NOMO-1 treated with DMSO at 0.1 percent for 48 hours (cell line): ENCODE measurements around the gene PERM1.
A peak's percentile ranks its signal among the peaks of the same experiment; 100 is the strongest.
"Not testable (repeated sequence)": the region's sequence is repeated elsewhere in the genome, so short reads cannot be mapped to it uniquely, and the experiment has no call there.

Experiments used
- DNase-seq: peaks from one replicate; lab custom pipeline; 2025; ENCODE audit not compliant: unreplicated experiment; lab: John Stamatoyannopoulos, UW

The PERM1 gene, protein sequence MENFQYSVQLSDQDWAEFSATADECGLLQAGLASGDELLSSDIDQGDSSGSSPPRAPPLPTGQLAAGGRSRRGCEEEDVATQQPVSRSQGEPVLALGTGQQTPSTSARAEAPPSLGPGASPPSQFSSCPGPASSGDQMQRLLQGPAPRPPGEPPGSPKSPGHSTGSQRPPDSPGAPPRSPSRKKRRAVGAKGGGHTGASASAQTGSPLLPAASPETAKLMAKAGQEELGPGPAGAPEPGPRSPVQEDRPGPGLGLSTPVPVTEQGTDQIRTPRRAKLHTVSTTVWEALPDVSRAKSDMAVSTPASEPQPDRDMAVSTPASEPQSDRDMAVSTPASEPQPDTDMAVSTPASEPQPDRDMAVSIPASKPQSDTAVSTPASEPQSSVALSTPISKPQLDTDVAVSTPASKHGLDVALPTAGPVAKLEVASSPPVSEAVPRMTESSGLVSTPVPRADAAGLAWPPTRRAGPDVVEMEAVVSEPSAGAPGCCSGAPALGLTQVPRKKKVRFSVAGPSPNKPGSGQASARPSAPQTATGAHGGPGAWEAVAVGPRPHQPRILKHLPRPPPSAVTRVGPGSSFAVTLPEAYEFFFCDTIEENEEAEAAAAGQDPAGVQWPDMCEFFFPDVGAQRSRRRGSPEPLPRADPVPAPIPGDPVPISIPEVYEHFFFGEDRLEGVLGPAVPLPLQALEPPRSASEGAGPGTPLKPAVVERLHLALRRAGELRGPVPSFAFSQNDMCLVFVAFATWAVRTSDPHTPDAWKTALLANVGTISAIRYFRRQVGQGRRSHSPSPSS

DNA sequence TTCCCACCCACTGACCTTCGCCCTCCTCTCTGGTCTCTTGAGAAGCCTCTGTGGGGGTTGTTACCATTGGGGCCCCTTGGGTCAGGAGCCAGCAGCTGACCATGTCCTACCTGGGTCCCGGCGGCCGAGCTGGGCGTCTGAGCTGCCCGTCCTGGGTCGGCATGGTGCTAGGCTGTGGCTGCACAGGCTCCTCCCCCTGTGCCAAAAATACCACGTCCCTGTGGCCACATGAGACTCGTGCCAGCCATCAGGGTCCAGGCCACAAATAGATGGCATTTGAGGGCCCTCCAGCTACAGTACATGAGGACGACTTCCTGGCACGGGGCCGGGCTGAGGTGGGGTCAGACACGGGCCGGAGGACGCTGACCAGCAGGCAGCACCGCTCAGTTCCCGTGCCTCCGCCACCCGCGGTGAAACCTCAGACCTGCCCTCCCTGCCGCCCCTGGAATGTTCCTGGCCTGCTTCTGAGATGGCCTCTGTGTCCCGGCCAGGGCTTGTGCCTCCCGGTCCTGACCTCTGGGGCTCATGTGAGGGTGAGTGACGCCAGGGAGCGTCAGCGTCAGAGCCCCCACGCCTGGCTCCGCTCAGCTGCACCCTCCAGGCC is at the start of gene PERM1:
Gene PERM1 (minus strand): TSS at position 139 of the 604 bp plus-strand sequence. CDS start 1,064 bp downstream, outside the sequence.
- no peak for DNase-seq

DNA sequence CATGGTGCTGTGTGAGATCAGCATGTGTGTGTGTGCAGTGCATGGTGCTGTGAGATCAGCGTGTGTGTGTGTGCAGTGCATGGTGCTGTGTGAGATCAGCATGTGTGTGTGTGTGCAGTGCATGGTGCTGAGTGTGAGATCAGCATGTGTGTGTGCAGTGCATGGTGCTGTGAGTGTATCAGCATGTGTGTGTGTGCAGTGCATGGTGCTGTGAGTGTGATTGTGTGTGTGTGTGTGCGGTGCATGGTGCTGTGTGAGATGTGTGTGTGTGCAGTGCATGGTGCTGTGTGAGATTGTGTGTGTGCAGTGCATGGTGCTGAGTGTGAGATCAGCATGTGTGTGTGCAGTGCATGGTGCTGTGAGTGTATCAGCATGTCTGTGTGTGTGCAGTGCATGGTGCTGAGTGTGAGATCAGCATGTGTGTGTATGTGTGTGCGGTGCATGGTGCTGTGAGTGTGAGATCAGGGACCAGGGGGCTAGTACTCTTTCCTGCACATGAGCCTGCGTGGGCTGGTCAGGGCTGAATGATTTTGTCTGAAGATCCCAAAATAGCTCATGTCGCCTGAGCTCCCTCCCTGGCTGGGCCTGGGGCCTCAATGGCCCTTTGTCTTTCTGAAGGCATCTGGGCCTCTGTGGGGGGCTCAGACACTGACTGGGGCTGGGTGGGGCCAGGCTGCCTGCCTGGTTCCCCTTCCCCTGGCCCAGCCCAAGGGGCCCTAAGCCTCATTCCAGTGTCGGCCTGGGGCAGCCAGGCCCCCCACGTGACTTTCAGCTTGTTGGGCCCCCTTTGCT is 49.2 kb upstream of the PERM1 start:
- DNase-seq, result not testable (repeated sequence)

DNA sequence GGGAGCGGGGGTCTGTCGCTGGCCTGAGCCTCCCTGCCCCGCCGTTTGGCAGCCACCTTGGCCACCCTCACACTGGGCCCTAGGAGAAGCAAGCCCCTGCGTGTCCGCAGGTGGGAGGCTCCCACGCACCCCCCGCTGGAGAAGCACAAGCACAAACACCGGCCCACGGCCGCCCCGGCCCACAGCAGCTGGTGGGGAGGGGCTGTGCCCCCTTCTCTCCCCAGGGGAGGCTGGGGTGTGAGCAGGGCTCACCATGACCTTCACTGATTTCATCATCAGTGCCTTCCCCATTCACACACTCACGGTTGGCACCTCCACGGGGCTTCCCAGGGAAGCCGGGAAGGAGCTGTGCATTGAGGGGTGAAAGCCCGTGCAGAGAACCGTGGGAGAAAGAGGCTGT is 45.9 kb upstream of the PERM1 start:
- DNase-seq, result no peak

DNA sequence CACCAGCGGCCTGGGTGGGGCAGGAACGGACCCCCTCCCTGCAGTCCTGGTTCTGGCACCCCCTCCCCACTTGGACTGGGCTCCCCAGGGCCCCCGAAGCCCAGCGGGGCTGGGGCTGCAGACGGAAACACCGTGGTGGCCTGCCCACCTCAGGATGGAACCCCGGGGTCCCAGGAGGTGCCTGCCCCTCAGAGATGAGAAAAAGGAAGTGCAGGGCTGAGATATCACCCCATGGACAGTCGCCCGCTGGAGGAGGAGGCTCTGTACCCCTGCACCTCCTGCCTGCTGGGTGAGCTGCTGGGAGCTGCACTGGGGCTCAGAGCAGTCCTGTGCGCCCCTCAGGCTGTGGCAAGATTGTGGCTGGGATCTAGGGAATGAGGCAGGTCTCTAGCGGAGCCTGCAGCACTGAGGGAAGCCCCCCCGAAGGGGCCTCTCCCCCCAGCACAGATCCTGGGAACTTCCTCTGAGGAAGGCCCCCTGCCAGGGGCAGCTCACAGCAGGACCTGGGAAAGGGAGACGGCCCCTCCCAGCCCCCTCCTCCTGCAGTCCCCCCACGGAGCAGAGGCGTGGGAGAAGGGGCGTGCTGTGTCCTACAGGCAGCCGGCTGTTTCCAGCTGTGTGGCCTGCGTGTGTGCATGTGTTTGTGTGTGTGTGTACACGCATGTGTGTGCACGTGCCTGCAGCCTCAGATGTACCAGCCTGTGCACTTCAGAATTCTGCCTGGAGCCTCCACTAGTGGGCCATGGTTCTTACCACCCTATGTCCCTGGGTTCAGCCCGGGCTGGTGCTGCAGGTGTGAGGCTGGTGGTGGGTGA is 44.9 kb upstream of the PERM1 start:
- no peak for DNase-seq

DNA sequence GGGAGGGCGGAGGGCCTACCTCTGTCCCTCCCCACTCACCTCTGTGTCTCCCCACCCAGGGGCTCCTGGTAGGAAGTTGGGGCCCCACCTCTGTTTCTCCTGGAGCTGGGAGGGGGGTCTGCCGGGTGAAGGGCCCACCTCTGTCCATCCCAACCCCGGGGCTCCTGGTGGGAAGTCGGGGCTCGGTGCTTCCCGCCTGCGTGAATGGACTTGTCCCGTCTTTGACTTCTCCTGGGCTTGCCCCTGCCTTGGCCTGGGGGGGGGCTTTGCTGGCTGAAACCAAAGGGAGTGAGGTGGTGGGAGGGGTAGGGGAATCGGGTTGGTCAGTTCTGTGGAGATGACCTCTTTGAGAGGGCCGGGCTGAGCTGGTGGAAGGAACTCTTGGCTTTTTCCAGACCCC is 43.8 kb upstream of the PERM1 start:
- DNase-seq, result no peak

GRCh38 chr1:1024771-1025699 is 43.1 kb upstream of the PERM1 start:
- no peak for DNase-seq

GRCh38 chr1:1024149-1024770 is 42.4 kb upstream of the PERM1 start:
- DNase-seq, result no peak

DNA sequence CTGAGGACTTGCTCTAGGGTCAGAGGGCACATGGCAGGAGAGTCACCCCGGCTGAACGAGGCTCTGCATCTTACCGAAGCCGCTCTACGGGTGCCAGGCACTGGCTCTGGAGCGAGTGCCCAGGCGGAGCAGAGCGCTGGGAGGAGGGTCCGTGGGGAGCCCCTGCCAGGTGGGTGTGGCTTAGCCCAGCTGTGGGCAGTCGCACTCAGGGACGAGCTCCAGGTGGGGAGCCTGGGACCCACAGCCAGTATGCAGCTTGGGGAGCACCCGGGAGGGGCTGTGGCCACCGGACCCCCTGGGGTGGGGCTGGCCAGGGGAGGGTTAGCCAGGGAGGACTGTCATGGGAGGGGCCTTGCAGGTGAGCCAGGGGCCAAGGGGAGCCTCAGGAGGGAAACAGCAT is 41.8 kb upstream of the PERM1 start:
- DNase-seq, result no peak

DNA sequence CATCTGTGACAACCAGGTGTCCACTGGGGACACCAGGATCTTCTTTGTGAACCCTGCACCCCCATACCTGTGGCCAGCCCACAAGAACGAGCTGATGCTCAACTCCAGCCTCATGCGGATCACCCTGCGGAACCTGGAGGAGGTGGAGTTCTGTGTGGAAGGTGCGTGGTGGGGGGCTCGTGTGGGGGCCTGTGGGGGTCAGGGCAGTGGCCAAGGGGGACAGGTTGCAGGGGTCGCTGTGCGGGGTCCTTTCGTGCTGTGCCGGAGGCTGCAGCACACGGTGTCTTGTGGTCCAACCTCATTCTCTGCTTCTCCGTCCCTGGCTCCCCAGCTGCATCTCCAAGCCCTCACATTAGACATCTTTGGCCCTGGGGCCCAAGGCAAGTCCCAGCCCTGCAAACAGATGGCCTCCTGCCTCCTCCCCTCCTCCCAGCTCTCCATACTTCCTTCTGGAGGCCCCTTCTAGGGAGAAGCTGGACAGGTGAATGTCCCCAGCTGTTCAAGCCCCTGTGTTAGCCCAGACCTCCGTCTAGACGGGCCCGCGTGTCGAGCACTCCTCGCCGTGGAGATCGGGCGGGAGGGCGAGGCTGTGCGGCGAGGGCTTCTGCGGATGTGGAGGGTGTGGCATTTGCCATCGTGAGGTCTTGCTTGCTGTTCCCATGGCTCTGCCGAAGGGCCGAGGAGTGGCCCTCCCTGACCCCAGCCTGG is 40.6 kb upstream of the PERM1 start:
- DNase-seq, result no peak

GRCh38 chr1:1021920-1022259 is 40.0 kb upstream of the PERM1 start:
- DNase-seq, result no peak

DNA sequence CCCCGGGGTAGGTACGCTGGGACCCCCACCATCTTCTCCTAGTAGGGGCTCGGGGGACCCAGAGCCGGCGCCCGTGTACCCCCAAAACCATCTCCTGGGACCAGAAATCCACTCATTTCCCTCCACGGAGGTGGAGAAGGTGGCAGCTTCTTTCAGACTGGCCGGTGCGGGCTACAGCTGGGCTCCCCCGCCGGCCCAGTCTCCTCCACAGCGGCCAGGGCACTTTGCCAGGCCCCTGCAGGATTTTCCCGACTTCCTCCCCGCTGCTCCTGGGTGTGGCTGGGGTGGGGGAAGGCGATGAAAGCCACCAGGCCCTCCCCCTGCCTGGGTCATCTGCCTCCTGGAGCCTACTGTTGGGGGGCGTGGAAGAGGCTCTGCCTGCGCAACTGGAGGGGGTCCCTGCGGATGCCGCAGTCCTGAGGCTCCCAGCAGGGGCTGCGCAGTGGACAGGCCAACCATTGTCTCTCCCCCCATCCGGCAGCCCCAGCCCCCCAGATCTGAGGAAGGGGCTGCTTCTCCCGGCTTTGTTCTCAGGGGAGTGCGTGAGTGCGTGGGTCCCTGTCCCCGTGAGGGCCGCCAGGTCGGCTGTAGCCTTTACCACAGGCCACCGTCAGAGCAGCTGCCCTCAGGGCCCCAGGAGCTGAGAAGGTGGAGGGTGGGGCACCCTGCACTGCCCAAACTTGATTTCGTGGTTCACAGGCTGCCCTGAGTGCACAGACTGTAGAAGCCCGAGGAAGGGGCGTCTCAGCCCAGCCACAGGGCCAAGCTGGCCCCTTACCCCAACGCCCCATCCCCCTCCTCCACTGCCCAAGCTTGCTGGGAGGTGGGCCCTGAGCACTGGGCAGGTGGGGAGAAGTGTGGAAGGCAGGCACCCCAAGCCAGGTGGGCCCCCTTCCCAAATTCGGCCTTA is 39.4 kb upstream of the PERM1 start:
- no peak for DNase-seq

DNA sequence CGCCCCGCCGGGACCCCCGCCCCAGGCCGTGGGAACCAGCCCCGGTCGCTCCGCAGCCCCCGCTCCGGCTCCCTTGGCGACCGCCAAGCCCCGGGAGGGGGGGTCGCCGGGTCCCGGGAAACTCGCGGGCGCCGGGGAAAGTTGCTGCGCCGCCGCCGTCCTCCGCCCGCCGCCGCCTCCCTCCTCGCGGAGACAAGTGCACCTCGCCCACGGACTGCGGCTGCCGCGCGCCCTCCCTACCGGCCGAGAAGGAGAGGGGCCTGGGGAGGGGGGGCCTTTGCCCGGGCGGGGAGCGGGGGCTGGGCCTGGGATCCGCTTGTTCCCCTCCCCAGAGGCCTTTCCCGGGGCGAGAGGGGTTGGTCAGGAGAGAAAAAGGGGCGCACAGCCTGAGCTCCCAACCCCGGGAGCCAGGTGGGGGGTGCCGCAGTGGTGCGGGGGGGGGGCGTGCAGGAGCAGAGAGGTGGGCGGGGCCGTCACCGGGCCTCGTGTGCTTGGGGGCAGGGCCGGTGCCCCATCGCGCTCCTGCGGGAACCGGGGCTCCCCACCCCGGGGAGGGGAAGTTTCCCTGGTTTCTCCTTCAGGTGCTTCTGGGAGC is 38.6 kb upstream of the PERM1 start:
- no peak for DNase-seq

- no peak for DNase-seq
Observed at GRCh38 chr1:1020000-1020404, 38.1 kb upstream of the PERM1 start, which contains the start of gene AGRN. AGRN (plus strand) TSS chr1:1020120; CDS start chr1:1020173, 53 bp downstream.

DNA sequence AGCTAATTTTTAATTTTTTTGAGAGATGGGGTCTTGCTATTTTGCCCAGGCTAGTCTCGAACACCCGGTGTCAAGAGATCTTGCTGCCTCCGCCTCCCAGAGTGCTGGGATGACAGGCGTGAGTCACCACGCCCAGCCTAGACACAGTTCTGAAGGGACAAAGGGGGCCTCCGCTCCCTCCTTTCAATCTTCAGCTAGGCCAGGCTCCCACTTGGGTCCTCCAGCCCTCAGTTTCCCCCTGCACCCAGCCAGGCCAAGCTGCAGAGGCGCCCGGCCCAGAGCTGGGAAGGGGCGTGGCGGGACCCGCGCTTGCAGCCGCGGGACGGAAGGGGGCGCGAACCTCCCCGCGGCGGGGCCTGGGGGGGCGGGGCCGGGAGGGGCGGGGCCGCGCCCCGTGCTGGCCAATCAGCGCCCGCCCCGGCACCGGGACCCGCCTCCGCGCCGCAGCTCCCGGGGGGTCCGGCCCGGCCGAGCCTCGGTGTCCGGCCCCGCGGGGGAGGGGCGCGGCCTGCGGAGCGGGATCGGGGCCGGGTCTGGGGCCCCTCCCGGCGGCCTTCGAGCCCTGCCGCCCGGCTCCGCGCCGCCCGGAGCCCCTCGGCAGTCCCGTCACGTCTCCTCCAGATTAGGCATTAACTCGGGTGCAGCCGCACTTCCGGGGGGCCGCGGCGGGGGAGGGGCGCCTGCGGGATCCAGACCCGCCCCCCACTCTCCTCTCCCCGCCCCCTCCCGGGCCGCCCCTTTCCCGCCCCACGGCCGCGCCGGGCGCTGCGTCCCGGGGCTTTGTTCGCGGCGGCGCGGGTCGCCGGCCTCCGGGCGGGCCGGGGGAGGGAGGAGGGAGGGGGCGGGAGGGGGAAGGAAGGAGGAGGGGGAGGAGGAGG is 37.5 kb upstream of the PERM1 start:
- DNase-seq, result peak; percentile 72

DNA sequence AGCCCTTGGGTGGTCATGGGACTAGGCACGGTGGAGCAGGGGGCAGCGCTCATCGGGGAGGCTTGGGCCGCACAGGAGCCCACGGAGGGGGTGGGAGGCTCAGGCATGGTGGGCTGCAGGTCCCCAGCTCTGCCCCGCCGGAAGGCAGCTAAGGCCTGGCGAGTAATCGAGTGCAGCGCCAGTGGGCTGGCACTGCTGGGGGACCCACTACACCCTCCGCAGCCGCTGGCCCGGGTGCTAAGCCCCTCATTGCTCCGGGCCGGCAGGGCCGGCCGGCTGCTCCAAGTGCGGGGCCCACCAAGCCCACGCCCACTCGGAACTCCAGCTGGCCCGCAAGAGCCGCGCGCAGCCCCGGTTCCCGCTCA is 36.4 kb upstream of the PERM1 start:
- DNase-seq, result not testable (repeated sequence)
